IMR-90 (cell line): Measurements from ENCODE around the gene TNS3.

Experiments used
- CEBPB ChIP-seq: IDR thresholded peaks from 2 replicates; pipeline ENCODE4 v1.6.1; 2012; ENCODE audit warnings: low read depth, low read length, improper control_type of control experiment
- CHD1 ChIP-seq: IDR thresholded peaks from 2 replicates; pipeline ENCODE4 v1.6.1; 2012; ENCODE audit warnings: low read depth, low read length, improper control_type of control experiment
- CTCF ChIP-seq: conservative IDR thresholded peaks from 2 replicates; pipeline ENCODE4 v1.5.1; 2012; ENCODE audit warnings: mild to moderate bottlenecking, low read depth, low read length, improper control_type of control experiment
- ELK1 ChIP-seq: fragments of 150-350 bp; IDR thresholded peaks from 2 replicates; pipeline ENCODE4 v1.6.1; 2016; ENCODE audit warnings: low read depth, mild to moderate bottlenecking, low read length, moderate library complexity, borderline replicate concordance
- FOS ChIP-seq: fragments of 150-350 bp; IDR thresholded peaks from 2 replicates; pipeline ENCODE4 v1.6.1; 2016; ENCODE audit warnings: low read depth, low read length
- MAFK ChIP-seq: IDR thresholded peaks from 2 replicates; pipeline ENCODE4 v1.6.1; 2012; ENCODE audit warnings: low read depth, low read length, improper control_type of control experiment
- MXI1 ChIP-seq: IDR thresholded peaks from 2 replicates; pipeline ENCODE4 v1.6.1; 2012; ENCODE audit warnings: low read depth, mild to moderate bottlenecking, low read length, moderate library complexity, borderline replicate concordance
- NFE2L2 ChIP-seq: fragments of 150-350 bp; IDR thresholded peaks from 2 replicates; pipeline ENCODE4 v1.6.1; 2016; ENCODE audit warnings: low read depth, mild to moderate bottlenecking, low read length
- POLR2A ChIP-seq: IDR thresholded peaks from 2 replicates; pipeline ENCODE4 v1.6.1; 2012; ENCODE audit warnings: mild to moderate bottlenecking, low read depth, low read length
- RAD21 ChIP-seq: IDR thresholded peaks from 2 replicates; pipeline ENCODE4 v1.6.1; 2012; ENCODE audit warnings: low read length, improper control_type of control experiment
- RCOR1 ChIP-seq: IDR thresholded peaks from 2 replicates; pipeline ENCODE4 v1.6.1; 2012; ENCODE audit warnings: mild to moderate bottlenecking, low read length, improper control_type of control experiment; ENCODE audit not compliant: insufficient replicate concordance
- RFX5 ChIP-seq: IDR thresholded peaks from 2 replicates; pipeline ENCODE4 v1.8.0; 2012; ENCODE audit warnings: low read depth, mild to moderate bottlenecking, low read length, moderate library complexity
- SMC3 ChIP-seq: fragments of 150-350 bp; IDR thresholded peaks from 2 replicates; pipeline ENCODE4 v1.6.1; 2016; ENCODE audit warnings: low read depth, mild to moderate bottlenecking, antibody characterized with exemption, low read length, moderate library complexity
- USF2 ChIP-seq: fragments of 150-350 bp; IDR thresholded peaks from 2 replicates; pipeline ENCODE4 v1.6.1; 2017; ENCODE audit warnings: mild to moderate bottlenecking, antibody characterized with exemption, low read length, low read depth

GRCh38 chr7:47371733-47372368 lies 210.1 kb downstream of the TNS3 start:
- TF ChIP-seq CTCF (no peak), POLR2A (no peak), RAD21 (no peak), CEBPB (no peak), MXI1 (no peak), SMC3 (no peak), MAFK (no peak), RFX5 (no peak), RCOR1 (no peak), ELK1 (no peak), CHD1 (no peak), USF2 (no peak), NFE2L2 (no peak), FOS (no peak)
